Body of pancreas (tissue), 4 donors: ENCODE measurements around the gene NECTIN1. TPM values are rescaled to one million over a fixed set of nuclear protein-coding genes. Genes with fewer than 3 reads are reported as not detected.

Source experiments
- ATAC-seq: fragments of 150-250 bp; one replicate; pipeline ENCODE4 v1.9.1; 2016
- DNase-seq, 4 donors: peaks; one replicate each; pipeline ENCODE4 v3.0.0-alpha.2; 2019
- H3K27ac ChIP-seq, 4 donors: fragments of 200-600 bp; sonication (generic); 1 replicate in 3 of 4; 2 replicates in 1 of 4; pipeline versions ENCODE4 v1.5.1 to v1.6.1; 2016 to 2019; ENCODE audit warnings: mild to moderate bottlenecking in 1 of 4, mixed read lengths in 1 of 4, moderate library complexity in 1 of 4
- H3K27me3 ChIP-seq, 2 donors: fragments of 200-600 bp; sonication (generic); one replicate each; pipeline ENCODE4 v1.6.0; 2016; ENCODE audit warnings: mild to moderate bottlenecking in 1 of 2
- H3K36me3 ChIP-seq, 2 donors: fragments of 200-600 bp; sonication (generic); replicated peaks in 1 of 2; 2 replicates each; pipeline ENCODE4 v1.5.1; 2016; ENCODE audit warnings: low read depth in 2 of 2; ENCODE audit not compliant: insufficient read depth in 1 of 2
- H3K4me1 ChIP-seq: fragments of 200-600 bp; sonication (generic); one replicate; pipeline ENCODE4 v1.6.0; 2016
- H3K4me3 ChIP-seq, 2 donors: fragments of 200-600 bp; sonication (generic); 1 replicate in 1 of 2; 2 replicates in 1 of 2; pipeline ENCODE4 v1.5.1; 2016 to 2019
- H3K9me3 ChIP-seq, 3 donors: fragments of 200-600 bp; sonication (generic); 1 replicate in 2 of 3; 2 replicates in 1 of 3; pipeline ENCODE4 v1.5.1; 2016
- CTCF ChIP-seq, 7 experiments: fragments of 450-650 bp in 4 of 7; fragments of 200-600 bp in 3 of 7; sonication (generic) in 3 of 7; IDR thresholded peaks; one replicate each; pipeline ENCODE4 v1.5.1; 2016 to 2019; ENCODE audit warnings: antibody characterized with exemption in 7 of 7
- POLR2A ChIP-seq, 3 donors: fragments of 450-650 bp; IDR thresholded peaks; one replicate each; pipeline ENCODE4 v1.6.1; 2016; ENCODE audit warnings: antibody characterized with exemption in 3 of 3, mild to moderate bottlenecking in 2 of 3
- WGBS, 2 donors: methylation state at CpG; one replicate each; pipeline ENCODE4 v1.1.5; 2017; 5-methylcytosine and 5-hydroxymethylcytosine counted together
- intact Hi-C: fragments of 100-400 bp; cut with DNase I; formaldehyde crosslinking; loops from one replicate; pipeline ENCODE4 v1.15.1; 2023
- total RNA-seq, 2 donors: library from RNA; depleted of rRNA; stranded (reverse); fragments of >200 nt; gene quantifications; one replicate each; pipeline ENCODE4 v1.1.0, GENCODE V29; 2016

The NECTIN1 gene
- total RNA-seq, 2 donors from 2014 or later = 7.3 to 31.6 TPM

- TF ChIP-seq POLR2A (IDR thresholded peaks at IDR 0.05) (no peak), CTCF (IDR thresholded peaks at IDR 0.05) (peak; percentile 44 to 64 (median 55))
- 54 to 59% methylated on average over 11 of the region's 12 CpGs for WGBS, 2 donors
- Histone ChIP-seq H3K27ac (no peak overlapping the region), H3K4me3 (no peak overlapping the region), H3K4me1 (no peaks in the 10 kb centered on the region), H3K27me3 (no peaks in the 10 kb centered on the region), H3K9me3 (no peaks in the 10 kb centered on the region), H3K36me3 (no peaks in the 10 kb centered on the region)
- no peak for ATAC-seq
- intact Hi-C loops = no loop called here
- DNase-seq = peak in 2 of 4 donors; percentile 24 to 42
These were observed 86.8 kb downstream of the NECTIN1 start for GRCh38 chr11:119641983-119642745.

GRCh38 chr11:119640541-119640940 is 88.5 kb downstream of the NECTIN1 start:
- intact Hi-C loops = no loop called here
- H3K4me3 ChIP-seq = no peak overlapping the region
- ATAC-seq = no peak
- H3K36me3 ChIP-seq = no peaks in the 10 kb centered on the region
- H3K27me3 ChIP-seq = no peaks in the 10 kb centered on the region
- DNase-seq = no peak
- H3K4me1 ChIP-seq = no peaks in the 10 kb centered on the region
- H3K9me3 ChIP-seq = no peaks in the 10 kb centered on the region
- no peak overlapping the region for H3K27ac ChIP-seq
- WGBS, 2 donors = 33 to 41% methylated on average over 6 of the region's 6 CpGs
- TF ChIP-seq POLR2A (IDR thresholded peaks at IDR 0.05) (no peak), CTCF (IDR thresholded peaks at IDR 0.05) (no peak)

GRCh38 chr11:119639642-119640205 is 89.3 kb downstream of the NECTIN1 start:
- Histone ChIP-seq H3K27ac (no peak overlapping the region), H3K4me3 (no peak overlapping the region), H3K27me3 (no peaks in the 10 kb centered on the region), H3K4me1 (no peaks in the 10 kb centered on the region), H3K9me3 (no peaks in the 10 kb centered on the region), H3K36me3 (no peaks in the 10 kb centered on the region)
- no peak for ATAC-seq
- TF ChIP-seq CTCF (IDR thresholded peaks at IDR 0.05) = no peak
- no peak for TF ChIP-seq POLR2A (IDR thresholded peaks at IDR 0.05)
- 51 to 61% methylated on average over 9 to 11 of the region's 11 CpGs for WGBS, 2 donors
- intact Hi-C loops = no loop called here
- DNase-seq = no peak

GRCh38 chr11:119638851-119639250 is 90.1 kb downstream of the NECTIN1 start:
- H3K4me1 ChIP-seq = no peaks in the 10 kb centered on the region
- H3K9me3 ChIP-seq = no peaks in the 10 kb centered on the region
- no peak for TF ChIP-seq POLR2A (IDR thresholded peaks at IDR 0.05)
- no peak for TF ChIP-seq CTCF (IDR thresholded peaks at IDR 0.05)
- no peak overlapping the region for H3K4me3 ChIP-seq
- DNase-seq (no peak), ATAC-seq (no peak)
- no peak overlapping the region for H3K27ac ChIP-seq
- intact Hi-C loops = no loop called here
- no peaks in the 10 kb centered on the region for H3K36me3 ChIP-seq
- 72 to 74% methylated on average over 7 to 11 of the region's 11 CpGs for whole genome bisulfite sequencing, 2 donors
- no peaks in the 10 kb centered on the region for H3K27me3 ChIP-seq
